ENCODE measurements around the gene SCUBE3.
A peak's percentile ranks its signal among the peaks of the same experiment; 100 is the strongest.

Gene SCUBE3

DNA sequence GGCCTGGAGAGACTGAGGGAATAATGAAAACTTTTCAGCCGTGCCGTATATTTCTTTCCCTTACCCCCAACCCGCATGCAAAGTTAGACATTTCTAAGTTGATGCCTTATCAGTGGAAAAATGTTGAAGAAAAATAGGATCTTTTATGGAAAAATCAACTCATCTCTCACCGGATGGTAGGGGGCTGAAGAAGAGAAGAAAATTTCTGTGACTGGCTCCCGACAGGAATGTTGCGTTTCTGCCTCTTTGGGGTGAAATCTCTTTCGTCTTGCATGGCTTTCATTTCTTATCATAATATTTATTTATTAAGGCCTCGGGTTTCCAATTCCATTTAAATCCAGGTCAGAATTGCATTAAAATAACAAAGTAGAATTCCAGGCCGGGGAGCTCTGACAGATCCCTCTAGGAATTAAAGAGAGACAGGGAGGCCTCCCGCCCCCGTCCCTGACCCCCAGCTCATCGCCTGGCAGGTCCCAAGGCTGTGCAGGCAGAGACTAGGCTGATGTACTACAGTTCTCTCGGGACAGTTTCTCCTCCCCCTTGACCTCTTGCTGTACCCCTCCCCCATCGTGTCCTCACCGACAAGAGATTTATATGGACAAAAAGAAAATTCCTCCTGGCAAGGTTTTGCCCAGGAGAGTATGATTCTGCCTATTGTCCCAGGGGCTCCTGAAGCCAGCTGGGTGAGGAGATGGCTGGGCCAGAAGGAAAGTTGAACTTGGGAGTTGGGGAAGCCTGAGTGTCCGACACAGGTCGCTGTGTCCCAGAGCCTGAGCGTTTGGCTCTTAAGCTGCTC, 1.3 kb downstream of the SCUBE3 start:
- TF ChIP-seq, protein P1, sequence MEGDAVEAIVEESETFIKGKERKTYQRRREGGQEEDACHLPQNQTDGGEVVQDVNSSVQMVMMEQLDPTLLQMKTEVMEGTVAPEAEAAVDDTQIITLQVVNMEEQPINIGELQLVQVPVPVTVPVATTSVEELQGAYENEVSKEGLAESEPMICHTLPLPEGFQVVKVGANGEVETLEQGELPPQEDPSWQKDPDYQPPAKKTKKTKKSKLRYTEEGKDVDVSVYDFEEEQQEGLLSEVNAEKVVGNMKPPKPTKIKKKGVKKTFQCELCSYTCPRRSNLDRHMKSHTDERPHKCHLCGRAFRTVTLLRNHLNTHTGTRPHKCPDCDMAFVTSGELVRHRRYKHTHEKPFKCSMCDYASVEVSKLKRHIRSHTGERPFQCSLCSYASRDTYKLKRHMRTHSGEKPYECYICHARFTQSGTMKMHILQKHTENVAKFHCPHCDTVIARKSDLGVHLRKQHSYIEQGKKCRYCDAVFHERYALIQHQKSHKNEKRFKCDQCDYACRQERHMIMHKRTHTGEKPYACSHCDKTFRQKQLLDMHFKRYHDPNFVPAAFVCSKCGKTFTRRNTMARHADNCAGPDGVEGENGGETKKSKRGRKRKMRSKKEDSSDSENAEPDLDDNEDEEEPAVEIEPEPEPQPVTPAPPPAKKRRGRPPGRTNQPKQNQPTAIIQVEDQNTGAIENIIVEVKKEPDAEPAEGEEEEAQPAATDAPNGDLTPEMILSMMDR (IDR thresholded peaks at IDR 0.05; ENCODE audit: low read depth, low read length): no peak
- peak overlapping the region in 1 of 2 donors; percentile 69 for H3K4me3 ChIP-seq (replicated peaks in 1 of 2; ENCODE audit: low read depth in 2 of 2, low read length in 2 of 2)
- no peak for DNase-seq (ENCODE audit: low read depth in 2 of 2)

DNA sequence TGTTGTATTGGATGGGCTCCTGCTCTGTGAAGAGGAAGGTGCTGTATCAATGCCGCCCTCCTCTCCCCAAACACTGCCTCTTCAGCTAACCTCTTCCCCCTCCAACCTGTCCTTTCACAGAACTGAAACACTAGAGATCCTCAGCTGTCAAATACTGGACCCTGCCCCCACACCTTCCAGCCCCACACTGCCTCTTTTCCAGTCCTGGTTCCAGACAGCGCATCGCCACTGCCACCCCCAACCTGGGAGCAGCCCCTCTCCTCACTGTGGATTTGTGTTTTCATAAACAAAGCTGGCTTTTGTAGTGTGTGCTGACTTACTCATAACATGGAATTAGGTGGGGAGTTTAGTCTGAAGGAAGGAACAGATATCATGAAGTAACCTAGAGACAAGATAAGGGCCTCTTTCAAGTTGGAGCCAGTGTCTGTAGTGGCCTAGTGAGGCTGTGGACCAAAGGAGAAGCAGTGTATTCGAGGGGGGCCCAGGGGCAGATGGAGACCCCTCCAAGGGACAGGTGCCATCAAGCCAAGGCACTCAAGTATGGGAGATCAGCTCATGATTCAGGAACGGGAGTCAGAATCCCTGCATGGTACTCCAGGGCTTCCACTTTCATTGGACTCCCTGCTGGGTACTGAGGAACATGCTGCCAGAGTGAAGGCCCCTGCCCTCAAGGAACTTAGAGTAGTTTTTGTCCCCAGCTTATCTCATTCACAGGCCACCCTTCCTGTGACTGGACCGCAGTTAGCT, 2.1 kb downstream of the SCUBE3 start:
- DNase-seq (ENCODE audit: low read depth in 2 of 2): no peak
- TF ChIP-seq, protein P1 (IDR thresholded peaks at IDR 0.05; ENCODE audit: low read depth, low read length): no peak
- H3K4me3 ChIP-seq (replicated peaks in 1 of 2; ENCODE audit: low read depth in 2 of 2, low read length in 2 of 2): peak overlapping the region in 1 of 2 donors; percentile 69

DNA sequence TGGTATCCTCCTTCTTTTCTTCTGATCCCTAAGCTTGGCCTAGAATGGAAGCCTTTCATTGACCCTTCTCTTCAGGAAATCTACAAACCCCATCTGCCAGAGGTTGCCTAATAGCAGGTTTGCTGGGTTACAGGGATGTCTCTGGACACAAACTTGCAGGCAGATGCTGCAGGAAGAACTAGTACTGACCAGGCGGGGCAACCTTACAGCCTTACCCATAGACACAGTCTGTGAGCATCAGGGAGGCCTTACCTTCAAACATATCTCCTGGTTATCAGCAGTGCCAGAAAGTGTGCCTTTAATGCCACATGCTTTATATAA, 2.6 kb downstream of the SCUBE3 start:
- TF ChIP-seq, protein P1 (IDR thresholded peaks at IDR 0.05; ENCODE audit: low read depth, low read length): no peak
- DNase-seq (ENCODE audit: low read depth in 2 of 2): no peak
- H3K4me3 ChIP-seq (replicated peaks in 1 of 2; ENCODE audit: low read depth in 2 of 2, low read length in 2 of 2): peak overlapping the region in 1 of 2 donors; percentile 69

DNA sequence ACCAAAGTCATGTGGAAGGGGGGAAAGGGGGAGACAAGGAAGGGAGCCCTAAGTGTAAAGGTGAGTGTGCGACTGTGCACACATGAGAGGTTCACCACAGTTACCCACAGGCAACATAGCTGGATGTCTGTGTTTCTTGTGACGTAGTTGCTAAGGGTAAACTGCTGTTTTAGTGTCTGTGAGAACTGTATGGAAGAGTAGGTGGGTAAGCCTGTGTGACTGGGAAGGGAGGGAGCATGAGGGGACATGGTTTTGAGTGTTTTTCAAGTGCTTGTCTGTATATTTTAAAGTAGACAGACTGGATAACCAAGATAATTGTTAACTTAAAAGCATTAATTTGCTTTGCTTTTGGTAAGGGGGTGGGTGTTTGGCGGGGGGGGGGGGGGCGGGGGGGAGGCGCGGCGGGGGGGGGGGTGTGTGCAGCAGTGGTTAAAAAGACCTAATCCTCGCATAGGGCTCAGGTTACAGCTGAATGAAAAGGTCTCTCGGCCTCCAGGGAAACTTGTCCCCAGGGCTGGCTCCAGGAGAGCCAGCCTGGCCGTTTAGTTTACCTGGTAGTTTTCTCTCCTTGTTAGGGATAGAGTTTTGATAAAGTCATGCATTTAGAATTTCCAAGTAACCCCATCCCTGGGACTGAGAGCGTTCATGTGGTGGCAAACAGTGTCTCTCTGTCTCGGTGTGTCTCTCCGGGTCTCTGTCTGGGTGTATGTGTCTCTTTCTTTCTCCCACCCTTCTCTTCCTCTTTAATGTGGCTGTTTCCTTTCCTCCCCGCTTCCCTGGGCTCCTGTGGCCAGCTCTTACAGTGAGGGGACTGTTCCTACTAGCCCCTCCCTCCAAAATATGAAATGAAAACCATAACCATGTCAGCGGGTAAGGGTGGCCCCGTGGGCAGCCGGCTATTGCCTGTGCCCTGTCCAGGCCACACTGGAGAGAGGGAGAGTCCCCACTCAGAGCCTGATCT, 3.4 kb downstream of the SCUBE3 start:
- H3K4me3 ChIP-seq (replicated peaks in 1 of 2; ENCODE audit: low read depth in 2 of 2, low read length in 2 of 2): peak overlapping the region in 1 of 2 donors; percentile 7
- TF ChIP-seq, protein P1 (IDR thresholded peaks at IDR 0.05; ENCODE audit: low read depth, low read length): no peak
- DNase-seq (ENCODE audit: low read depth in 2 of 2): no peak

DNA sequence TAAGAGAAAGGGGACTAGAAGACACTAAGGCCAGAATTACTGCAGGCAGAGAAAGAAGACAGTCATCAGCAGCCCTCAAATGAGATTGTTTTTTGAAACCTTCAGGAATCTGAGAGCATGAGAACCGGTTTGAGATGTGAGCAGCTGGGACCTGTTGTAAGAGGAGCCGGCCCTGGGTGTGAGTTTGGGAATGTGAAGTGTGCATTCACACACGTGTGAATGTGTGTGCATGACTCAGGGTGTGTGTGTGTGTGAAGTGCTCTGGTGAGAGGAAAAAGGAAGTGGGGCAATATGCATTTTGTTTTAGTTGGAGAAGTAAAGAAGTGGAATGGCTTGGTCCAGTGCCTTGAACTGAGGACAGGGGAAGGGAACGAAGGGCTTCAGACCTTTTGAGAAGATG, 4.3 kb downstream of the SCUBE3 start:
- TF ChIP-seq, protein P1 (IDR thresholded peaks at IDR 0.05; ENCODE audit: low read depth, low read length): no peak
- H3K4me3 ChIP-seq (replicated peaks in 1 of 2; ENCODE audit: low read depth in 2 of 2, low read length in 2 of 2): no peak overlapping the region
- DNase-seq (ENCODE audit: low read depth in 2 of 2): peak; percentile 43 to 49

DNA sequence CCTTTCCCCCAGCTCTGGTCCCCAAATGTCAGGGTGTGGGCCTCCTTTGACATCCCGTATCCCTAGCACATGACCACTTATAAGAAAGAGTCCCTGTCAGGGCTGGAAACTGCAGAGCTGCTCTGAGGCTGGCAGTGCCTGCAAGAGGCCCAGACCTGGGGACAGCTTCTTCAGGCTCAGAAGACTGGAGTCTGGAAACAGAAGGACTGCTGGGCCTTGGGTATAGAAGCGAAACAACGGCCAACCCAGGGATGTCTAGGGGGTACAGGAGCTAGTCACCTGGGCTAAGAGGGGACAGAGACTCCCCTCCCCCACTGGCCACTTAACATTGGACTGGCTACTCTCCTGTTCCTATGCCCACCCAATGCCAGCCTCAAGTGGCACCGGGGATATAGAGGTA, 4.7 kb downstream of the SCUBE3 start:
- H3K4me3 ChIP-seq (replicated peaks in 1 of 2; ENCODE audit: low read depth in 2 of 2, low read length in 2 of 2): no peak overlapping the region
- TF ChIP-seq, protein P1 (IDR thresholded peaks at IDR 0.05; ENCODE audit: low read depth, low read length): no peak
- no peak for DNase-seq (ENCODE audit: low read depth in 2 of 2)
